Transverse colon (tissue), 4 donors: ENCODE measurements around the gene BICD1. TPM values are rescaled to one million over a fixed set of nuclear protein-coding genes. Genes with fewer than 3 reads are reported as not detected.
"Not testable (repeated sequence)": the region's sequence is repeated elsewhere in the genome, so short reads cannot be mapped to it uniquely, and the experiment has no call there.

ENCODE experiments used
- DNase-seq: peaks from one replicate; pipeline ENCODE4 v3.0.0-alpha.2; 2019
- H3K27ac ChIP-seq, 4 donors: fragments of 200-600 bp; sonication (generic); 2 replicates each; pipeline ENCODE4 v1.5.1; 2016 to 2018; ENCODE audit warnings: inconsistent platforms in 4 of 4
- H3K27me3 ChIP-seq: fragments of 200-600 bp; sonication (generic); 2 replicates; pipeline ENCODE4 v1.5.1; 2017; ENCODE audit warnings: inconsistent platforms
- H3K36me3 ChIP-seq, 4 donors: fragments of 200-600 bp; sonication (generic); 2 replicates each; pipeline ENCODE4 v1.5.1; 2017 to 2019; ENCODE audit warnings: inconsistent platforms in 4 of 4
- H3K4me1 ChIP-seq, 4 donors: fragments of 200-600 bp; sonication (generic); 2 replicates each; pipeline ENCODE4 v1.5.1; 2017 to 2020; ENCODE audit warnings: inconsistent platforms in 4 of 4
- H3K4me3 ChIP-seq, 4 donors: fragments of 200-600 bp; sonication (generic); 1 replicate in 1 of 4; 2 replicates in 3 of 4; pipeline versions ENCODE4 v1.5.1 to v1.6.1; 2017 to 2019; ENCODE audit warnings: inconsistent platforms in 4 of 4
- H3K9me3 ChIP-seq, 2 donors: fragments of 200-600 bp; sonication (generic); 2 replicates each; pipeline ENCODE4 v1.5.1; 2017 to 2019; ENCODE audit warnings: inconsistent platforms in 2 of 2
- CTCF ChIP-seq, 5 experiments: fragments of 200-600 bp in 3 of 5; fragments of 450-650 bp in 2 of 5; sonication (generic) in 3 of 5; IDR thresholded peaks; 1 replicate in 2 of 5; 2 replicates in 3 of 5; pipeline ENCODE4 v1.5.1; 2016 to 2017; ENCODE audit warnings: antibody characterized with exemption in 5 of 5, inconsistent platforms in 3 of 5, mild to moderate bottlenecking in 2 of 5, moderate library complexity in 1 of 5
- EP300 ChIP-seq: sonication (generic); formaldehyde crosslinking; IDR thresholded peaks from one replicate; pipeline ENCODE4 v1.6.1; 2017; ENCODE audit warnings: antibody characterized with exemption, low read depth
- POLR2A ChIP-seq: fragments of 450-650 bp; IDR thresholded peaks from one replicate; pipeline ENCODE4 v1.6.1; 2016; ENCODE audit warnings: antibody characterized with exemption, mild to moderate bottlenecking, moderate library complexity
- POLR2AphosphoS5 ChIP-seq, 3 donors: sonication (generic); formaldehyde crosslinking; IDR thresholded peaks; one replicate each; pipeline ENCODE4 v1.6.1; 2016; ENCODE audit warnings: antibody characterized with exemption in 3 of 3
- WGBS, 2 donors: methylation state at CpG; one replicate each; pipeline ENCODE4 v1.1.5; 2018; ENCODE audit warnings: low coverage in 1 of 2; 5-methylcytosine and 5-hydroxymethylcytosine counted together
- in situ Hi-C, 4 donors: fragments of 200-750 bp; cut with MboI; loops; one replicate each; pipeline versions ENCODE4 v1.15.0 to v1.15.1; 2017; ENCODE audit warnings: low sequenced_read_pairs in 3 of 4, low pct_ligation_motif_present in 1 of 4, low pct_unique_long_range_greater_than_20kb in 1 of 4
- intact Hi-C: fragments of 100-400 bp; cut with DNase I; formaldehyde crosslinking; loops from one replicate; pipeline ENCODE4 v1.15.1; 2023; ENCODE audit warnings: low total_unique reads
- total RNA-seq, 4 donors: library from RNA; depleted of rRNA; stranded (reverse); fragments of >200 nt; gene quantifications; one replicate each; pipeline ENCODE4 v1.1.0, GENCODE V29; 2016

Gene BICD1
- total RNA-seq, 4 donors from 2014 or later, result 0.75 to 27.7 (median 5.2) TPM

- H3K36me3 ChIP-seq, result no peaks in the 10 kb centered on the region
These were observed 17.1 kb upstream of the BICD1 start for GRCh38 chr12:32089586-32089985.

GRCh38 chr12:32091696-32092095 lies 15.0 kb upstream of the BICD1 start:
- WGBS, 2 donors, result 55 to 70% methylated on average over 1 of the region's 1 CpG
- intact Hi-C loops, result no loop called here
- in situ Hi-C loops, result no loop called here
- Histone ChIP-seq H3K4me3 (no peak overlapping the region), H3K27ac (no peak overlapping the region), H3K27me3 (no peaks in the 10 kb centered on the region), H3K9me3 (no peaks in the 10 kb centered on the region), H3K36me3 (no peaks in the 10 kb centered on the region), H3K4me1 (no peaks in the 10 kb centered on the region)
- TF ChIP-seq CTCF (IDR thresholded peaks at IDR 0.05) (no peak), POLR2AphosphoS5 (IDR thresholded peaks at IDR 0.05) (no peak), EP300 (no peak), POLR2A (no peak)
- no peak for DNase-seq

More at GRCh38 chr12:32089586-32089985, 17.1 kb upstream of the BICD1 start:
- no peaks in the 10 kb centered on the region for H3K27me3 ChIP-seq
- H3K9me3 ChIP-seq, result no peaks in the 10 kb centered on the region
- no peaks in the 10 kb centered on the region for H3K4me1 ChIP-seq
- TF ChIP-seq POLR2A, result no peak
- TF ChIP-seq CTCF (IDR thresholded peaks at IDR 0.05), result no peak
- no peak for TF ChIP-seq EP300
- TF ChIP-seq POLR2AphosphoS5 (IDR thresholded peaks at IDR 0.05), result no peak
- intact Hi-C loops, result no loop called here
- no peak for DNase-seq
- 93% methylated on average over 3 of the region's 3 CpGs; no CpG with 5 or more reads in 1 of the 2 donors for WGBS, 2 donors
- H3K27ac ChIP-seq, result no peak overlapping the region
- in situ Hi-C loops, result no loop called here
- no peak overlapping the region for H3K4me3 ChIP-seq

GRCh38 chr12:32098112-32098511 lies 8.5 kb upstream of the BICD1 start:
- no peak for DNase-seq
- in situ Hi-C loops, result no loop called here
- Histone ChIP-seq H3K4me1 (no peaks in the 10 kb centered on the region), H3K9me3 (no peaks in the 10 kb centered on the region), H3K27ac (no peak overlapping the region), H3K36me3 (no peaks in the 10 kb centered on the region), H3K4me3 (no peak overlapping the region), H3K27me3 (peaks cover 4% of the 10 kb centered on the region)
- 48 to 55% methylated on average over 2 to 4 of the region's 4 CpGs for WGBS, 2 donors
- no peak for TF ChIP-seq POLR2AphosphoS5 (IDR thresholded peaks at IDR 0.05)
- TF ChIP-seq CTCF (IDR thresholded peaks at IDR 0.05), result no peak
- TF ChIP-seq POLR2A, result no peak
- TF ChIP-seq EP300, result no peak
- intact Hi-C loops, result no loop called here

GRCh38 chr12:32099275-32099674 lies 7.4 kb upstream of the BICD1 start:
- H3K4me3 ChIP-seq, H3K9me3 ChIP-seq, H3K4me1 ChIP-seq, H3K36me3 ChIP-seq, intact Hi-C loops, in situ Hi-C loops, H3K27ac ChIP-seq, DNase-seq, H3K27me3 ChIP-seq: not testable (repeated sequence)
- no CpG with 5 or more reads among the region's 1 CpG for WGBS, 2 donors

GRCh38 chr12:32100361-32100760 lies 6.3 kb upstream of the BICD1 start:
- intact Hi-C loops, result no loop called here
- H3K4me3 ChIP-seq, result no peak overlapping the region
- H3K36me3 ChIP-seq, result no peaks in the 10 kb centered on the region
- H3K4me1 ChIP-seq, result no peaks in the 10 kb centered on the region
- no peak overlapping the region for H3K27ac ChIP-seq
- peaks cover 4% of the 10 kb centered on the region for H3K27me3 ChIP-seq
- no peak for DNase-seq
- 92 to 100% methylated on average over 1 to 4 of the region's 4 CpGs for WGBS, 2 donors
- H3K9me3 ChIP-seq, result no peaks in the 10 kb centered on the region
- in situ Hi-C loops, result no loop called here
- no peak for TF ChIP-seq EP300
- no peak for TF ChIP-seq POLR2AphosphoS5 (IDR thresholded peaks at IDR 0.05)
- no peak for TF ChIP-seq CTCF (IDR thresholded peaks at IDR 0.05)
- TF ChIP-seq POLR2A, result no peak
